Left kidney (tissue), 2 donors: ENCODE measurements around the gene SLC35B4. TPM values are rescaled to one million over a fixed set of nuclear protein-coding genes. Genes with fewer than 3 reads are reported as not detected.
"Not testable (repeated sequence)": the region's sequence is repeated elsewhere in the genome, so short reads cannot be mapped to it uniquely, and the experiment has no call there.

Experiments
- DNase-seq: peaks from one replicate; pipeline ENCODE4 v3.0.0-alpha.2; 2013
- polyA plus RNA-seq: library from polyadenylated mRNA; unstranded; fragments of 120-200 nt; gene quantifications from one replicate; pipeline ENCODE4 v1.2.1, GENCODE V29; 2013; ENCODE audit not compliant: insufficient read length

Gene SLC35B4
- polyA plus RNA-seq, 1 donor: 32.5 TPM

- no peak for DNase-seq
Measured at GRCh38 chr7:134333943-134334342, 17.2 kb upstream of the SLC35B4 start.

DNA sequence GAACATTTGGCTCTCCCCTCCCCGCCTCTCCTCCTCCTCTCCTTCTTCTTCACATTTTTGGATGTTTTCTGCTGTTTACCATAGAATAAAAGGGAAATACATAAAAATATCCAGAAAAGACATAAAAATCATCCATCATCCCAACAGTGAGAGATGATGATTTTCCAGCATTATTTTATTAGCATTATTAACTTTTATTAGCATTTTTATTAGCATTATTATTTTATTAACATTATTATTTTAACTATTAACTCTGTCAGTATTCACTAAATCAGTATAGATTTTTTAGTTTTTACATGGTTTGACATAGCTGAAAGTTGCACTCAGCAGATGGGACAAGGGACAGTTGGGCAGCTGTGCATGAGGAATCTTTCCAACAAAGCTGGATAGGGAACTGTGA is 16.2 kb upstream of the SLC35B4 start:
- DNase-seq: no peak

DNA sequence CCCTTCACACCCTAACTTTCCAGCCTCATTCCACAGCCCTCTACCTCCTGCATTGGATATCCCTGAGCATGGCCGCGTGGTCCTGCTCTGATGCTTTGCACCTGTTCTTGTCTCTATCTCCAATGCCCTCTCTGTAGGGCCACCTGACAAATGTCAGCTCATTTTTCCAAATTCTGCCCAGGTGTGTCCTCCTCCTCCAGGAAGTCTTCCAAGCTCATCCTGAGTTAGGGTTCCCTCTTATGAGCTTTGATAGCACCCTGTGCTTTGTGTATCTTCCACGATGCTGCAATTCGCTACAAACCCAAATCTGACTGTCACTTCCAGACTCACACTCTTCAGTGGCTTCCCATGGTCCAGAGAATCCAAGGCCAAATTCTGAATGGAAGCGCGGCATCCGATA is 14.7 kb upstream of the SLC35B4 start:
- no peak for DNase-seq

DNA sequence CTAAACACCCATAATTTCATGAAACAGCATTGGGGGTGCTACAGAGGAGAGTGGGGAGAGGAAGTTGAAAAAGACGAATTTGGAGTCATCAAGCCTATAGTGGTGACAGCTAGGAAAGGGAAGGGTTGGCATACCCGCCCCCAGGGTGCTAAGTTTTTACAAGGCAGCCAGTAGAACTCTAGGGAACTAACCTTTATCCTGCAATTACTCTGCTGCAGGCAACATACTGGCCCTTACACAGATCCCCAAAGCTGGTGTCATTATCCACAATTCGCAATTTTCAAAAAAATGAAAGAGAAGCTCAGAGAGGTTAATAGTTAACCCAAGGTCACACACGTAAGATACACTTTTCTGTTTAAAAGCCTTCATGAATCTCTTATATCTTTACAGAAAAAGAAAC is 14.2 kb upstream of the SLC35B4 start:
- no peak for DNase-seq

DNA sequence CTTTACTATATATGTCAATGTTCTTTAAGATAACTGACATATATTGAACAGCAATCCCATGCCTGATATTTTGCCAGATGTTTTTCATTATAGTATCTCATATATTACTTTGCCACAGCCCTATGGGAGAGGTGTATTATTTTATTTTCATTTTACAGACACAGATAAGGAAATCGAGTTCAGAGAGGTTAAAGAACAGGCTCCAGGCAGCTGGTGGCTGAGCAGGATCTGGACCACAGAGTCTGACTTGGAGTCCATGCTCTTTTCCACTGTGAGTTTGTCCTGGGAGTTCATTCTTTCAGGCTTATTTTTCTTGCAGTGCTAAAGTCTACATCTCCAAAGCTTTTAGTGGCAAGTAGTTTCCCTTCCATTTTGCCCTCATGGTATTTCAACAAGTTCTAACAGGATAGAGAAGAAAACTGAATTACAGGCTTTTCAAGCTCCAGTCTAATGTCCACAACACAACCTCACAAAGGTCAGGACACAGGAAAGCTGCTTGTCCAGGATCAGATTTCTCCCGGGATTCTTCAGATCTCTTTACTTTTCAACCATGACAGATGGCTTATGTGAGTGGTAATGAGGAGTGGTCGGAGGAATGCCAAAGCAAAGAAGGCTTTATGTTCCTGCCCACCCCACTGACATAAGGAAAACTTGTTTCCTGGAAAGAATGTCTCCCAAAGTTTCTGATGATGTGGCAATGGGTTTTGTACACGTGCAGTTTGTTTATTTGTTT is 13.1 kb upstream of the SLC35B4 start:
- DNase-seq: peak; percentile 45

DNA sequence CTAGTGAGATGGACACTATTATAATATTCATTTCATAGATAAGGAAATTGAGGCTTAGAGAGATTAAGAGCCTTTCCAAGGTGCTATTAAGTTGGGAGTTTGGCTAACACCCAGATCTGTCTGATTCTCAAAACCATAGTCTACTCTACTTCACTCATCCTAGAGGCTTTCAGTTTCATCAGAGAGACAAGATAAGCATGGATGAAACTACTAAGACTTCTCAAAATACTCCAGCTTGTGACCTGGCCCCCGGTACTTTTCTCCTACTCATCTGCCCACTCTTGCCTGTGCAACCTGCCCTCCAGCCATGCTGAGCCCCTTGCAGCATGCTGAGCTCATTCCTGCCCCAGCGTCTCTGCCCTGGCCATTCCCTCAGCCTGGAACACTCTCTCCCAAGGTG is 12.2 kb upstream of the SLC35B4 start:
- no peak for DNase-seq

DNA sequence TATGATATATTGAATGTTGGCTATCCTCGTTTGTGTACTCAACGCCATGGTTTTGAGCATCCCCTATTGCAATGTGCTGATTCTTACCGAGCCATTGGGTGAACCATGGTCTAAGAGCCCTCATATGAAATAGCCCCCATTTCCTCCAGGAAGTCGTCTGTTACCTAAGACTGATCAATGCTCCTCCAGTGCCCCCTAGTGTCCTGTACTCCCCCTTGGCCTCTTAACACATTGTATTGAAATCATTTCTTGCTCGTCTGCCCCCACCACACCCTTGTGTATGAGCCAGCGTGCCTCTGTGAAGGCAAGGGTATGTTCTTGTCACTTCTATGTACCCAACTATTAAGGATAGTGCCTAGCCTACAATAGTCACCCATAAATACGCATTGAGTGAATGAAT is 11.2 kb upstream of the SLC35B4 start:
- no peak for DNase-seq

GRCh38 chr7:134324107-134324506 is 7.4 kb upstream of the SLC35B4 start:
- no peak for DNase-seq

DNA sequence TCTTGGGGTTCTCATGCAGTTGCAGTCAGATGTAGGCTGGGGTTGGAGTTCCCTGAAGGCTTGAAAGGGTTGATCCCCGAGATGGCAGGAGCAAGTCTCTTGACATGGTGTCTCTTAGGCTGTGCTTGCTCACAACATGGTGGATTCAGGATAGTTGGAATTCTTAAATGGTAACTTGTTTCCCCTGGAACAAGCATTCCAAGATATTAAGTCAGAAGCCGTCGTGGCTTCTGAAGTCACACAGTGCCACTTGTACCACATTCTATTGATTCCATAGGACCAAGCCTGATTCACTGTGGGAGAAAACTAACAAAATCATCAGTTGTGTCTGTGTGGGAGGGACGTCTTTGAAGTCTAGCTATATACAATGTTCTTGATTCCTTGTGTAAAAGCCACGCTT is 3.5 kb upstream of the SLC35B4 start:
- DNase-seq: no peak

DNA sequence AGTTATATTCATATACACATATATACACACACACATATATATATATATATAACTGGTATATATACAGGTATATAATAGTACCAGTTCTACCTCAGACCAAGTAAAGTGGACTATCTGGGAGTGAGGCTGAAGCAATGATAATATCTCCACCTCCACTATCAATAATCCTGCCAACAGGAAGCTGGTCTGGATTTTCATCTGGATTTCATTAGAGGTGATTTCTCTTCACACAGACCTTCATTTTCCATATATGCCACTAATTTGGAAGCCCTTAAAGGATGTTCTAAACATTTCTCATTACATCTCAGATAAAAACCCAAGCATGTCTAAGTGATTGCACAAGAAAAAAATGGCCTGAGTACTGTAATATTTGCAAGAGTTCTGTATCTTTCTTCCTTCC is 1.7 kb upstream of the SLC35B4 start:
- DNase-seq: no peak

- no peak for DNase-seq
Measured at GRCh38 chr7:134317434-134317833, 704 bp upstream of the SLC35B4 start.

- no peak for DNase-seq
Measured at GRCh38 chr7:134315679-134316538, 821 bp downstream of the SLC35B4 start.

- no peak for DNase-seq
Measured at GRCh38 chr7:134313543-134313942, 3.2 kb downstream of the SLC35B4 start.

GRCh38 chr7:134312717-134313116 is 4.0 kb downstream of the SLC35B4 start:
- no peak for DNase-seq

GRCh38 chr7:134311807-134312206 is 4.9 kb downstream of the SLC35B4 start:
- no peak for DNase-seq

GRCh38 chr7:134308548-134308947 is 8.2 kb downstream of the SLC35B4 start:
- DNase-seq: no peak

DNA sequence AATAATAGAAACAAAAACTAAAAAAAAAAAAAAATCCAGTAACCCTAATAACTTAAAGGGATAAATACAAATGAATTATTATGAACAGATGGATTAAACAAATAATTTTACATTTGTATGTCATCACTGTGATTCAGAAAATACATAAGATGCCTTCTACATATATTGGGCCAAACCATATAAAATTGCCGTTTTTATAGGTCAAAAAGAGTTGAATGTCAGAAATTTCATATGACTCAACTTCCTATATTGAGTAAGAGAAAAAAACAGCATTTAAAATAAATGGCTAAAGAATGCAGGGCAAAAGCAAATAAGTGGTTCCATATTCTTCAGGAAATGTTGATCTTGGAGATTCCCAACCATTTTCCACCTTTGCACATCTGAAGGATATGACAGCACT is 9.4 kb downstream of the SLC35B4 start:
- DNase-seq: no peak

DNA sequence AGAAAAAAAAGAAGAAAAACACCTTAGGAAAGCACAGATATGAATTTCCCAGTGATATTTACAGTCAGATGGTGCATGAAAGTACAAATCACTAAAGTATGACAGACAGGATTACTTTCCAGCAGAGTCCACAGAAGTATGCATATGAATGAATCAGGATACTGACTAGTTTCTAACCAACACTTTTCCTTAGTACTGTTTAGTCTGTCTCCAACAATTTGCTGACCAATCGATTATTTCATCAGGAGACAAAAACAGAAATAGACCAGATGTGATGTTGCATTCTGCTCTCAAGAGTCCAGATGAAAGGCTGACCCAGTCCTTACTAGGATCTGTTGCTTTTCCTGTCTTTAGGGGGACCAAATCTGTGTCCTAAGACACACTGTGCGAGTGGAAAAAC is 14.6 kb downstream of the SLC35B4 start:
- DNase-seq: no peak

GRCh38 chr7:134301592-134301991 is 15.1 kb downstream of the SLC35B4 start:
- DNase-seq: no peak

- DNase-seq: no peak
Measured at GRCh38 chr7:134300988-134301387, 15.7 kb downstream of the SLC35B4 start.

- DNase-seq: no peak
Measured at GRCh38 chr7:134298902-134299683, 17.6 kb downstream of the SLC35B4 start.

- no peak for DNase-seq
Measured at GRCh38 chr7:134297489-134297888, 19.2 kb downstream of the SLC35B4 start.

DNA sequence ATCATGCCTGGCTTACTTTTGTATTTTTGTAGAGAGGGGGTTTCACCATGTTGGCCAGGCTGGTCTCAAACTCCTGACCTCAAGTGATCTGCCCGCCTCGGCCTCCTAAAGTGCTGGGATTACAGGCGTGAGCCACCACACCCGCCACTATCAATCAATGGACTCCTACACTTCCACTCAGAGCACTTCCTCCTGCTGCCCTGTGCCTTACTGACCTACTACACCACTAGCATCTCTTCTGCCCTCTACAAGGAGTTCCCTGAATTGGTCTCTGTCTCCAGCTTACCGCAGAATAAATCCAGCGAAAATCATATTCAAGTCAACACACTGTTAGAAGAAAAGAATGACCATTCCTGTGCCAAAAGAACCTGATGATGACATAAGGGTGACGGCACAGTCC is 20.7 kb downstream of the SLC35B4 start:
- DNase-seq: not testable (repeated sequence)
